ENCODE data around the gene RAX.

Gene RAX

DNA sequence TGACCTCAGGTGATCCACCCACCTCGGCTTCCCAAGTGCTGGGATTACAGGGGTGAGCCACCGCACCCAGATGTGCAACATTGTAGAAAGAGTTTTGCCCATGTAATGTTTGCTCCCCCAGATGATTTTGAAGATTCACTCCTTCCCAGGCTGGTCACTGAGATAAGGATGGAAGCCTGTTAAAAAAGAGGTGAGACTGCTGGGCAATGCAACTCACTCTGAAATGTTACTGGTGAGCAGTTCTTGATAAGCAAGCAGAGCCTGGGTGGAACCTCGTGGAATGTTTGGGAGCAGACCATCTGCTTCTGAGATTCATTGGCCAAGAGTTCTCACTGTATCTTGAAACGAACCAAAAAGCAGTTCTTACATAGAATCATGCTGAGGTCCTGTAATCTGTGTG is 33.6 kb downstream of the RAX start:
- FAIRE-seq, result no peak

DNA sequence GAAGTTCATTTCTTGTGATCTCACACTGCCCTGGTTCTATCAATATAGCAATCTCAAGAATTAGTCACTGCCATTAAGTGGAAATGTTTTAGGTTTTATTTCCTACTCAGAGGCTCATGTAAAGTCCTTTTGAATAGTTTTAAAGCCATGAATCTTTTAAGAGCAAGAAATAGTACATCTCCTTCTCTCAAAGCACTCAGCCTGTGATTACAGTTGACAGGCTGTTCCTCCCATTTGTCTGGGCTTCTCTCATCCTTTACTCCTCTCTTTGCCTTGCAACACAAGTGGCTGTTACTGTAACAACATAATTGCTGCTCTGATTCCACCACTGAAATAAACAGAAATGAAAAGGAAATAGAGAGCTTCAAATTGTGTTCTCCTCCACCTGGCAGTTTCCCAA is 34.9 kb downstream of the RAX start:
- FAIRE-seq, result no peak

- no peak for FAIRE-seq
Measured at GRCh38 chr18:59233017-59233410, 40.2 kb downstream of the RAX start.

DNA sequence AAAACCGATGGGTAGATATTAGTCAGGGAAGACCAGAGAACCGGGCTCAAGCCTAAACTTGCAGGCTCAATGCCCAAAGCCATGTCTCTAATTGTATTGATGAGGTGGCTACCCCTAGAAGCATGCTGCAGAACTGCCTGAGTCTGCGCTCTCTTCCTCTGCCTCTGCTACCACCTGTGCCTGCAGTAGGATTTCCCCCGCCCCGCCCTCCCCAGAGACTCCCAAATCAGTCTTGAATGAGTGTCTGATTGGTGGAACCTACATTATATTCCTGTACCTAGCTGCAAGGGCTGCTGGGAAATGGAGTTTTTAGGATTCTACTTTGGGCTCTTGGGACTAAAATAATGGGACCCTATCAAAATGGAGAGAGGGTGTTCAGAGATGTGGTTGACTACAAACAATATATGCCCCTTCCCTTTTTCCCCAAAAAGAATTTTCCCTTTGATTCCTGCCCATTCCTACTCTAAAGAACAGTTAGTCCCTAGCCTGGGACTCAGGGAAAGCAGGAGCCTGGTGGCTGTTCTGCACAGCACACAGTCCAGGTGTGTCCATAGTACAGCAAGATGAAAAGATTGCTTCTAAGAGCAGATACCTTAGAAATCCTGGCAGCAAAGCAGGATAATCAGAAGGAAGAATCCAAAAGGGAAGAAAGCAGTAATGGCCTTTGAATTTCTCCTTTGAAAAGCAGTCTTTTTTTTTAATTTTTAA is 40.8 kb downstream of the RAX start:
- FAIRE-seq, result no peak

DNA sequence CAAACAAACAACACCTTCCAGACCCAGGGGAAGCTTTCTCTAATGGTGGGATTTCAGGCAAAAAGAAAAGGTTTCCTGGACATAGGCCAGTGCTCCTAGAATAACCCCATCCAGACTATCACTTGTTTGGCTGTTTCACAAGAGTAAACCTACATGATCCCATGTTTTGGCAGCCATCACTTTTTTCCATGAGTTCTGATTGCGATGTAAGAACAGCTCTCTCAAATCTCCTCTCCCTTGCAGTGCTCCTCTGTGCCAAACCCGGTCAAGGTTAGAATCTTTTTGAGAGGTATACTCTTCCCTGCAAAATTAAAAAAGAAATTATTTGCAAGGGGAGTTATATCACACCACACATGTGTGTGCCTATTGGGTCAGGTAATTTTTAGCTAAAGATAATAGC is 41.4 kb downstream of the RAX start:
- FAIRE-seq, result no peak

DNA sequence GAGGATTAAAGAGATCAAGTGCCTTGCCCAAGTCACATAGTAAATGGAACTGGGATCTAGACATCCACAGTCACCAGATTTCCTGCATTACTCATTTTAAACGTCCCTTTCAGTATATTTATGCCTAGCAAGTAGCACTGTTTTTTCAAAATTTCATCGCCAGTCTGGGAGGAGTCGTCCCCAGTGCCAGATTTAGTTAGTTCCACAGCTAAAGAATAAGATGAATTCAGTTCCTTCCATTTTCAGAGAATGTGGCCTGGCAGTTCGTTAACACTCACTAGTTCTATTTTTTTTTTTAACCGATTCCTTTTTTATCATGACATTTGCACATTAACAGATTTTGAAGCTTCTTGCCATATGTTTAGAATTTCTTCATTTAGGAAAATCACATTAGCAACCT is 42.1 kb downstream of the RAX start:
- no peak for FAIRE-seq

- FAIRE-seq, result no peak
Measured at GRCh38 chr18:59229701-59230443, 43.4 kb downstream of the RAX start.

- FAIRE-seq, result no peak
Measured at GRCh38 chr18:59229191-59229590, 44.1 kb downstream of the RAX start.

DNA sequence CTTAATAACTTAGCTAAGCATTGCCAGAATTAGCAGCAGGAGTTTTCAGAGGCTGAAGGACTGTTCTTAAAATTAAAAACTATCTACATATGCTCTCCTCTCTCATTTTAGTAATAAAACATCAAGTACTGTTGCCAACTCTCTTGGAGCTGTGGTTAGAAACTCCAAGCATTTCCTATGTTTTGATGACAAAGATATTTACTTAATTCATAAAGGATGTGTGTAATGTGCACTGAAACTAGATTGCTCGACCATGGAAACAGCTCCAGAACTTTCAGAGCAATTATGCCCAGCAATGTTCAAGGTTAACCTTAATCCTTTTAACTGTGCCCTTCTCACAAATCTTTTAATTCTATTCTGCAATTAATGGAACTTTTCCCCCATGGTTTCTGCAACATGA is 44.9 kb downstream of the RAX start:
- FAIRE-seq, result no peak

GRCh38 chr18:59222341-59222740 is 50.9 kb downstream of the RAX start:
- no peak for FAIRE-seq

DNA sequence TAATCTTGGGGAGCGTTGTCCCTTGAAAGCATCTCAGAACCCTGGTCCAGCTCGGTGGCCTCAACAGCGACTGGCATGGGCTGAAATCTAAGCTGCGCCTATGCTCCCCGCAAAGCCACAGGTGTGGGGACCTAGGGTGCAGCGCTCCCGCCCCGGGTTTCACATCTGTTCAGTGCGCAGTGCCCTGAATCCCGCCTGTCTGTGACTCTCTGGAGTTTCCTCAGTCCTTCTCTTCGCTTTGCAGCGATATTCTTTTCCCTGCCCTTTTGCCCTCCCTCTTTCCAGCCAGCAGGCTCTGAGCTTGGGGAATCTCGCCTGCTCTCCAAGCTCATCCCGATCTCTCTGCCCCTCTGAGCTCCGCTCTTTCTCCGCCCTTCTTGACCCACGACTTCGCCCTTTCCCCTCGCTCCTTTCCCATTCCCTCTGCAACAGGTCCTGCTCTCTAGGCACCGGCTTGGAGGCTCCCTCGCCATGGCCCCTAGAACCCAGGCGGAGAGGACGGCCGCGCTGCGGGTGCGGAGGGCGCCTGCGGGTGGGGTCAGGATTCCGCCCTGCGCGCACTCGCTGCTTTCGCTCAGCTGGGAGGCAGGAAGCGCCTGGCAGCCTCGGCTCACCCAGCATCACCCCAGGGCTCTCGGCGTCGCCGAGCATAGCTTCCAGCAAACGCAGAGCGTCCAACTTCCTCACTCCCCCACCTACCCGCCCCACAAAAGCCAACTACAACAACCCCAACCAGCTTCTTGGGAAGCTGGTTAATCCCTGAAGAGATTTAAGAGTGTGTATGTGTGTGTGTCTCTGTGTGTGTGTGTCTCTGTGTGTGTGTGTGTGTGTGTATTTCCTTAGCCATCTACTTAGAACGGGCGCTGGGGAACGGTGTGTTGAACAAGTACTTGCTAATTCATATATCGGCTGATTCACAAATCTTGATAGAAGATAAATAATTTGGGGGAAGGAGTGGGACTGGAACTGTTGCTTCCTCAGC is 52.2 kb downstream of the RAX start:
- no peak for FAIRE-seq

DNA sequence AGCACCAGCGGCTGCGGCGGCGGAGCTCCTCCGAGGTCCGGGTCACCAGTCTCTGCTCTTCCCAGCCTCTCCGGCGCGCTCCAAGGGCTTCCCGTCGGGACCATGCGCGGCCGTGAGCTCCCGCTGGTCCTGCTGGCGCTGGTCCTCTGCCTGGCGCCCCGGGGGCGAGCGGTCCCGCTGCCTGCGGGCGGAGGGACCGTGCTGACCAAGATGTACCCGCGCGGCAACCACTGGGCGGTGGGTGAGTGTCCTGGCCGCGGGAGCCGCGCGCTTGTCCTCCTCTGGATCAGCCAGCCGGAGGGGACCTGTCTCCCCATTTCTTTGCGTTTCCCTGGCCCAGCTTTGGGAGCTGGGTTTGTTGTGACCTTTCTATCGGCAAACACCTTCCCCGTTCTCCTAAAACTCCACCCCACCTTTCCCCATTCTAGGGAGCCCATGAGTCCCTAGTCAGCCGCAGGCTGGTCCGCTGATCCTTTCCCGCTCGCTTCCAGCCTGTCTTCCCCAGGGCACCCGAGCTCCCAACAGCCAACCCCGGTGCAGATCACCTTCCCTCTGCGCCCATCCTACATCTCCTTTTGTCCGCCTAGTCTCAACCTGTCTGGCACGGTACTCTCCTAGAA is 53.0 kb downstream of the RAX start:
- FAIRE-seq, result no peak

GRCh38 chr18:59219672-59220163 is 53.5 kb downstream of the RAX start, which contains the start of gene GRP:
Gene GRP, plus strand, starts transcription at chr18:59220158. Its CDS starts 108 bp downstream, at chr18:59220266.
- FAIRE-seq, result no peak

- no peak for FAIRE-seq
Measured at GRCh38 chr18:59218018-59218417, 55.2 kb downstream of the RAX start.
